Hepatocyte (in vitro differentiated cells): Measurements from ENCODE around the gene RNF224. TPM values are rescaled to one million over a fixed set of nuclear protein-coding genes. Genes with fewer than 3 reads are reported as not detected.

Experiments
- DNase-seq: peaks from one replicate; pipeline ENCODE4 v3.0.0-alpha.2; 2016; ENCODE audit warnings: low spot score
- H2AFZ ChIP-seq: fragments of 200-600 bp; sonication (generic); 2 replicates; pipeline ENCODE4 v1.6.0; 2016; ENCODE audit warnings: antibody characterized with exemption, mild to moderate bottlenecking
- H3K27ac ChIP-seq: fragments of 200-600 bp; sonication (generic); 2 replicates; pipeline ENCODE4 v1.5.1; 2016; ENCODE audit warnings: mild to moderate bottlenecking
- H3K27me3 ChIP-seq: fragments of 200-600 bp; sonication (generic); 2 replicates; pipeline ENCODE4 v1.6.1; 2016
- H3K36me3 ChIP-seq: fragments of 200-600 bp; sonication (generic); replicated peaks from 2 replicates; pipeline ENCODE4 v1.5.1; 2016; ENCODE audit warnings: low read depth; ENCODE audit not compliant: insufficient read depth
- H3K4me1 ChIP-seq: fragments of 200-600 bp; sonication (generic); 2 replicates; pipeline ENCODE4 v1.5.1; 2016; ENCODE audit warnings: mild to moderate bottlenecking, moderate library complexity; ENCODE audit not compliant: insufficient read depth
- H3K4me2 ChIP-seq: fragments of 200-600 bp; sonication (generic); 2 replicates; pipeline ENCODE4 v1.6.0; 2016
- H3K4me3 ChIP-seq: fragments of 200-600 bp; sonication (generic); 2 replicates; pipeline ENCODE4 v1.5.1; 2016; ENCODE audit warnings: mild to moderate bottlenecking
- H3K79me2 ChIP-seq: fragments of 200-600 bp; sonication (generic); 2 replicates; pipeline ENCODE4 v1.6.0; 2017; ENCODE audit warnings: mild to moderate bottlenecking
- H3K9me2 ChIP-seq: fragments of 200-600 bp; sonication (generic); replicated peaks from 2 replicates; pipeline ENCODE4 v1.6.0; 2017; ENCODE audit warnings: mild to moderate bottlenecking; ENCODE audit not compliant: insufficient read depth
- H3K9me3 ChIP-seq: fragments of 200-600 bp; sonication (generic); 2 replicates; pipeline ENCODE4 v1.5.1; 2016; ENCODE audit warnings: low read depth, mild to moderate bottlenecking
- H4K20me1 ChIP-seq: fragments of 200-600 bp; sonication (generic); 2 replicates; pipeline ENCODE4 v1.6.0; 2016; ENCODE audit warnings: mild to moderate bottlenecking; ENCODE audit not compliant: insufficient read depth, poor library complexity, severe bottlenecking
- EZH2 ChIP-seq: fragments of 200-600 bp; sonication (generic); IDR thresholded peaks from 2 replicates; pipeline ENCODE4 v1.6.1; 2016; ENCODE audit warnings: antibody characterized with exemption, mild to moderate bottlenecking, borderline replicate concordance
- EZH2phosphoT487 ChIP-seq: fragments of 200-600 bp; sonication (generic); IDR thresholded peaks from one replicate; pipeline ENCODE4 v1.6.1; 2018; ENCODE audit warnings: antibody characterized with exemption, mild to moderate bottlenecking, low read depth, moderate library complexity; ENCODE audit not compliant: unreplicated experiment, severe bottlenecking
- WGBS: methylation state at CpG from one replicate; pipeline ENCODE4 v1.1.6; 2016; ENCODE audit warnings: low lambda C conversion rate; ENCODE audit errors: missing lambda C conversion rate; 5-methylcytosine and 5-hydroxymethylcytosine counted together
- polyA plus RNA-seq: library from polyadenylated mRNA; unstranded; fragments of >200 nt; fragmentation: Nextera tagmentation; extraction: Ambion mirVana; gene quantifications from 2 replicates; pipeline ENCODE4 v1.2.1, GENCODE V29; 2016
- total RNA-seq: library from RNA; depleted of rRNA; stranded (reverse); fragments of >200 nt; gene quantifications from 2 replicates; pipeline ENCODE4 v1.2.3, GENCODE V29; 2014
- TF ChIP-seq, protein P1 (sequence below): fragments of 200-600 bp; sonication (generic); IDR thresholded peaks from 2 replicates; pipeline ENCODE4 v1.5.1; 2016; ENCODE audit warnings: antibody characterized with exemption, mild to moderate bottlenecking; ENCODE audit not compliant: poor library complexity

RNF224 gene
- total and polyA plus RNA-seq, 2 experiments from 2014 or later, result 1.1 to 1.4 TPM

- 95% methylated on average over 19 of the region's 19 CpGs for WGBS
- H3K4me2 ChIP-seq, result no peak overlapping the region
- H3K9me3 ChIP-seq, result no peaks in the 10 kb centered on the region
These were observed 41.4 kb upstream of the RNF224 start for GRCh38 chr9:137185921-137186320.

GRCh38 chr9:137186385-137186784, 40.9 kb upstream of the RNF224 start:
- H3K9me2 ChIP-seq, result no peaks in the 10 kb centered on the region
- no peaks in the 10 kb centered on the region for H3K36me3 ChIP-seq
- H3K27me3 ChIP-seq, result no peaks in the 10 kb centered on the region
- TF ChIP-seq EZH2 (no peak), EZH2phosphoT487 (no peak)
- TF ChIP-seq, protein P1, sequence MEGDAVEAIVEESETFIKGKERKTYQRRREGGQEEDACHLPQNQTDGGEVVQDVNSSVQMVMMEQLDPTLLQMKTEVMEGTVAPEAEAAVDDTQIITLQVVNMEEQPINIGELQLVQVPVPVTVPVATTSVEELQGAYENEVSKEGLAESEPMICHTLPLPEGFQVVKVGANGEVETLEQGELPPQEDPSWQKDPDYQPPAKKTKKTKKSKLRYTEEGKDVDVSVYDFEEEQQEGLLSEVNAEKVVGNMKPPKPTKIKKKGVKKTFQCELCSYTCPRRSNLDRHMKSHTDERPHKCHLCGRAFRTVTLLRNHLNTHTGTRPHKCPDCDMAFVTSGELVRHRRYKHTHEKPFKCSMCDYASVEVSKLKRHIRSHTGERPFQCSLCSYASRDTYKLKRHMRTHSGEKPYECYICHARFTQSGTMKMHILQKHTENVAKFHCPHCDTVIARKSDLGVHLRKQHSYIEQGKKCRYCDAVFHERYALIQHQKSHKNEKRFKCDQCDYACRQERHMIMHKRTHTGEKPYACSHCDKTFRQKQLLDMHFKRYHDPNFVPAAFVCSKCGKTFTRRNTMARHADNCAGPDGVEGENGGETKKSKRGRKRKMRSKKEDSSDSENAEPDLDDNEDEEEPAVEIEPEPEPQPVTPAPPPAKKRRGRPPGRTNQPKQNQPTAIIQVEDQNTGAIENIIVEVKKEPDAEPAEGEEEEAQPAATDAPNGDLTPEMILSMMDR, result no peak
- H3K79me2 ChIP-seq, result peaks cover 39% of the 10 kb centered on the region
- DNase-seq, result no peak
- peaks cover 25% of the 10 kb centered on the region for H4K20me1 ChIP-seq
- WGBS, result 93% methylated on average over 6 of the region's 6 CpGs
- H3K4me2 ChIP-seq, result peak overlapping the region; percentile 95
- H3K4me1 ChIP-seq, result peaks cover 22% of the 10 kb centered on the region
- no peak overlapping the region for H2AFZ ChIP-seq
- no peak overlapping the region for H3K27ac ChIP-seq
- no peak overlapping the region for H3K4me3 ChIP-seq
- H3K9me3 ChIP-seq, result no peaks in the 10 kb centered on the region

More at GRCh38 chr9:137185921-137186320, 41.4 kb upstream of the RNF224 start:
- no peak for DNase-seq
- Histone ChIP-seq H3K4me3 (no peak overlapping the region), H3K9me2 (no peaks in the 10 kb centered on the region), H3K79me2 (peaks cover 35% of the 10 kb centered on the region), H3K4me1 (peaks cover 22% of the 10 kb centered on the region), H2AFZ (no peak overlapping the region), H3K27ac (no peak overlapping the region), H3K36me3 (no peaks in the 10 kb centered on the region), H3K27me3 (no peaks in the 10 kb centered on the region), H4K20me1 (peaks cover 22% of the 10 kb centered on the region)
- TF ChIP-seq, protein P1, result no peak
- TF ChIP-seq EZH2phosphoT487, result no peak
- TF ChIP-seq EZH2, result no peak

GRCh38 chr9:137187386-137187785, 39.9 kb upstream of the RNF224 start:
- peaks cover 22% of the 10 kb centered on the region for H3K4me1 ChIP-seq
- H2AFZ ChIP-seq, result no peak overlapping the region
- no peaks in the 10 kb centered on the region for H3K36me3 ChIP-seq
- no peaks in the 10 kb centered on the region for H3K27me3 ChIP-seq
- peak overlapping the region; percentile 95 for H3K4me2 ChIP-seq
- peaks cover 49% of the 10 kb centered on the region for H3K79me2 ChIP-seq
- 91% methylated on average over 15 of the region's 15 CpGs for WGBS
- H4K20me1 ChIP-seq, result peaks cover 25% of the 10 kb centered on the region
- no peak overlapping the region for H3K27ac ChIP-seq
- no peaks in the 10 kb centered on the region for H3K9me3 ChIP-seq
- H3K4me3 ChIP-seq, result peak overlapping the region; percentile 59
- DNase-seq, result no peak
- H3K9me2 ChIP-seq, result no peaks in the 10 kb centered on the region
- TF ChIP-seq EZH2phosphoT487 (no peak), EZH2 (no peak)
- TF ChIP-seq, protein P1, result no peak
